ENCODE measurements around the gene PPM1N. TPM values are rescaled to one million over a fixed set of nuclear protein-coding genes. Genes with fewer than 3 reads are reported as not detected.
A peak's percentile ranks its signal among the peaks of the same experiment; 100 is the strongest.

PPM1N gene
- total and polyA plus RNA-seq, 2 of the 13 experiments (the other 11 are each of a cell fraction or from before 2014, with no cell fraction given), result 0.31 to 1.8 TPM

- TF ChIP-seq, protein P1, sequence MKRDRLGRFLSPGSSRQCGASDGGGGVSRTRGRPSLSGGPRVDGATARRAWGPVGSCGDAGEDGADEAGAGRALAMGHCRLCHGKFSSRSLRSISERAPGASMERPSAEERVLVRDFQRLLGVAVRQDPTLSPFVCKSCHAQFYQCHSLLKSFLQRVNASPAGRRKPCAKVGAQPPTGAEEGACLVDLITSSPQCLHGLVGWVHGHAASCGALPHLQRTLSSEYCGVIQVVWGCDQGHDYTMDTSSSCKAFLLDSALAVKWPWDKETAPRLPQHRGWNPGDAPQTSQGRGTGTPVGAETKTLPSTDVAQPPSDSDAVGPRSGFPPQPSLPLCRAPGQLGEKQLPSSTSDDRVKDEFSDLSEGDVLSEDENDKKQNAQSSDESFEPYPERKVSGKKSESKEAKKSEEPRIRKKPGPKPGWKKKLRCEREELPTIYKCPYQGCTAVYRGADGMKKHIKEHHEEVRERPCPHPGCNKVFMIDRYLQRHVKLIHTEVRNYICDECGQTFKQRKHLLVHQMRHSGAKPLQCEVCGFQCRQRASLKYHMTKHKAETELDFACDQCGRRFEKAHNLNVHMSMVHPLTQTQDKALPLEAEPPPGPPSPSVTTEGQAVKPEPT (CRISPR knock-in tag; IDR thresholded peaks at IDR 0.05; ENCODE audit: low read depth), result peak; percentile 62; the same call in 1 of the 2 replicates
- no peak for TF ChIP-seq ZNF543 (CRISPR knock-in tag; IDR thresholded peaks at IDR 0.05)
- TF ChIP-seq, protein P2, sequence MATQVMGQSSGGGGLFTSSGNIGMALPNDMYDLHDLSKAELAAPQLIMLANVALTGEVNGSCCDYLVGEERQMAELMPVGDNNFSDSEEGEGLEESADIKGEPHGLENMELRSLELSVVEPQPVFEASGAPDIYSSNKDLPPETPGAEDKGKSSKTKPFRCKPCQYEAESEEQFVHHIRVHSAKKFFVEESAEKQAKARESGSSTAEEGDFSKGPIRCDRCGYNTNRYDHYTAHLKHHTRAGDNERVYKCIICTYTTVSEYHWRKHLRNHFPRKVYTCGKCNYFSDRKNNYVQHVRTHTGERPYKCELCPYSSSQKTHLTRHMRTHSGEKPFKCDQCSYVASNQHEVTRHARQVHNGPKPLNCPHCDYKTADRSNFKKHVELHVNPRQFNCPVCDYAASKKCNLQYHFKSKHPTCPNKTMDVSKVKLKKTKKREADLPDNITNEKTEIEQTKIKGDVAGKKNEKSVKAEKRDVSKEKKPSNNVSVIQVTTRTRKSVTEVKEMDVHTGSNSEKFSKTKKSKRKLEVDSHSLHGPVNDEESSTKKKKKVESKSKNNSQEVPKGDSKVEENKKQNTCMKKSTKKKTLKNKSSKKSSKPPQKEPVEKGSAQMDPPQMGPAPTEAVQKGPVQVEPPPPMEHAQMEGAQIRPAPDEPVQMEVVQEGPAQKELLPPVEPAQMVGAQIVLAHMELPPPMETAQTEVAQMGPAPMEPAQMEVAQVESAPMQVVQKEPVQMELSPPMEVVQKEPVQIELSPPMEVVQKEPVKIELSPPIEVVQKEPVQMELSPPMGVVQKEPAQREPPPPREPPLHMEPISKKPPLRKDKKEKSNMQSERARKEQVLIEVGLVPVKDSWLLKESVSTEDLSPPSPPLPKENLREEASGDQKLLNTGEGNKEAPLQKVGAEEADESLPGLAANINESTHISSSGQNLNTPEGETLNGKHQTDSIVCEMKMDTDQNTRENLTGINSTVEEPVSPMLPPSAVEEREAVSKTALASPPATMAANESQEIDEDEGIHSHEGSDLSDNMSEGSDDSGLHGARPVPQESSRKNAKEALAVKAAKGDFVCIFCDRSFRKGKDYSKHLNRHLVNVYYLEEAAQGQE (IDR thresholded peaks at IDR 0.05; ENCODE audit: borderline replicate concordance in 1 of 2, low read depth in 1 of 2, low read length in 2 of 2), result peak in 1 of 2 experiments; percentile 98
- TF ChIP-seq ZNF772 (CRISPR knock-in tag; IDR thresholded peaks at IDR 0.05), result peak; percentile 73; the same call in 1 of the 2 replicates
- TF ChIP-seq, protein P3, sequence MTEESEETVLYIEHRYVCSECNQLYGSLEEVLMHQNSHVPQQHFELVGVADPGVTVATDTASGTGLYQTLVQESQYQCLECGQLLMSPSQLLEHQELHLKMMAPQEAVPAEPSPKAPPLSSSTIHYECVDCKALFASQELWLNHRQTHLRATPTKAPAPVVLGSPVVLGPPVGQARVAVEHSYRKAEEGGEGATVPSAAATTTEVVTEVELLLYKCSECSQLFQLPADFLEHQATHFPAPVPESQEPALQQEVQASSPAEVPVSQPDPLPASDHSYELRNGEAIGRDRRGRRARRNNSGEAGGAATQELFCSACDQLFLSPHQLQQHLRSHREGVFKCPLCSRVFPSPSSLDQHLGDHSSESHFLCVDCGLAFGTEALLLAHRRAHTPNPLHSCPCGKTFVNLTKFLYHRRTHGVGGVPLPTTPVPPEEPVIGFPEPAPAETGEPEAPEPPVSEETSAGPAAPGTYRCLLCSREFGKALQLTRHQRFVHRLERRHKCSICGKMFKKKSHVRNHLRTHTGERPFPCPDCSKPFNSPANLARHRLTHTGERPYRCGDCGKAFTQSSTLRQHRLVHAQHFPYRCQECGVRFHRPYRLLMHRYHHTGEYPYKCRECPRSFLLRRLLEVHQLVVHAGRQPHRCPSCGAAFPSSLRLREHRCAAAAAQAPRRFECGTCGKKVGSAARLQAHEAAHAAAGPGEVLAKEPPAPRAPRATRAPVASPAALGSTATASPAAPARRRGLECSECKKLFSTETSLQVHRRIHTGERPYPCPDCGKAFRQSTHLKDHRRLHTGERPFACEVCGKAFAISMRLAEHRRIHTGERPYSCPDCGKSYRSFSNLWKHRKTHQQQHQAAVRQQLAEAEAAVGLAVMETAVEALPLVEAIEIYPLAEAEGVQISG (CRISPR knock-in tag; IDR thresholded peaks at IDR 0.05), result peak; percentile 63; the same call in 1 of the 2 replicates
- TF ChIP-seq ZNF124 (CRISPR knock-in tag; IDR thresholded peaks at IDR 0.05), result no peak
- TF ChIP-seq PLRG1 (conservative IDR thresholded peaks at IDR 0.05), result no peak
- TF ChIP-seq, protein P4, sequence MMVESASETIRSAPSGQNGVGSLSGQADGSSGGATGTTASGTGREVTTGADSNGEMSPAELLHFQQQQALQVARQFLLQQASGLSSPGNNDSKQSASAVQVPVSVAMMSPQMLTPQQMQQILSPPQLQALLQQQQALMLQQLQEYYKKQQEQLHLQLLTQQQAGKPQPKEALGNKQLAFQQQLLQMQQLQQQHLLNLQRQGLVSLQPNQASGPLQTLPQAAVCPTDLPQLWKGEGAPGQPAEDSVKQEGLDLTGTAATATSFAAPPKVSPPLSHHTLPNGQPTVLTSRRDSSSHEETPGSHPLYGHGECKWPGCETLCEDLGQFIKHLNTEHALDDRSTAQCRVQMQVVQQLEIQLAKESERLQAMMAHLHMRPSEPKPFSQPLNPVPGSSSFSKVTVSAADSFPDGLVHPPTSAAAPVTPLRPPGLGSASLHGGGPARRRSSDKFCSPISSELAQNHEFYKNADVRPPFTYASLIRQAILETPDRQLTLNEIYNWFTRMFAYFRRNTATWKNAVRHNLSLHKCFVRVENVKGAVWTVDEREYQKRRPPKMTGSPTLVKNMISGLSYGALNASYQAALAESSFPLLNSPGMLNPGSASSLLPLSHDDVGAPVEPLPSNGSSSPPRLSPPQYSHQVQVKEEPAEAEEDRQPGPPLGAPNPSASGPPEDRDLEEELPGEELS (CRISPR knock-in tag; IDR thresholded peaks at IDR 0.05), result peak; percentile 43; the same call in 1 of the 2 replicates
- TF ChIP-seq HNRNPLL (IDR thresholded peaks at IDR 0.05; ENCODE audit: low read depth, low read length, poor library complexity, severe bottlenecking), result peak; percentile 28
- TF ChIP-seq MATR3 (CRISPR knock-in tag; IDR thresholded peaks at IDR 0.05), result no peak
- TF ChIP-seq ZHX2 (IDR thresholded peaks at IDR 0.05; ENCODE audit: low read depth), result no peak
- TF ChIP-seq ZHX2 (CRISPR knock-in tag; IDR thresholded peaks at IDR 0.05; ENCODE audit: borderline replicate concordance), result 0 out of 2 replicates have a peak, but pooled peaks have one; percentile 64
These were observed 1.8 kb upstream of the PPM1N start (continued) for GRCh38 chr19:45496349-45496953.
